ENCODE results near the gene NXT2. TPM values are rescaled to one million over a fixed set of nuclear protein-coding genes. Genes with fewer than 3 reads are reported as not detected.
A peak's percentile ranks its signal among the peaks of the same experiment; 100 is the strongest.
"Not testable (repeated sequence)": the region's sequence is repeated elsewhere in the genome, so short reads cannot be mapped to it uniquely, and the experiment has no call there.

Gene NXT2
- 22.9 and 30.5 TPM in 2 replicates for total RNA-seq (2014; rRNA removed; shearing (Covaris generic))

DNA sequence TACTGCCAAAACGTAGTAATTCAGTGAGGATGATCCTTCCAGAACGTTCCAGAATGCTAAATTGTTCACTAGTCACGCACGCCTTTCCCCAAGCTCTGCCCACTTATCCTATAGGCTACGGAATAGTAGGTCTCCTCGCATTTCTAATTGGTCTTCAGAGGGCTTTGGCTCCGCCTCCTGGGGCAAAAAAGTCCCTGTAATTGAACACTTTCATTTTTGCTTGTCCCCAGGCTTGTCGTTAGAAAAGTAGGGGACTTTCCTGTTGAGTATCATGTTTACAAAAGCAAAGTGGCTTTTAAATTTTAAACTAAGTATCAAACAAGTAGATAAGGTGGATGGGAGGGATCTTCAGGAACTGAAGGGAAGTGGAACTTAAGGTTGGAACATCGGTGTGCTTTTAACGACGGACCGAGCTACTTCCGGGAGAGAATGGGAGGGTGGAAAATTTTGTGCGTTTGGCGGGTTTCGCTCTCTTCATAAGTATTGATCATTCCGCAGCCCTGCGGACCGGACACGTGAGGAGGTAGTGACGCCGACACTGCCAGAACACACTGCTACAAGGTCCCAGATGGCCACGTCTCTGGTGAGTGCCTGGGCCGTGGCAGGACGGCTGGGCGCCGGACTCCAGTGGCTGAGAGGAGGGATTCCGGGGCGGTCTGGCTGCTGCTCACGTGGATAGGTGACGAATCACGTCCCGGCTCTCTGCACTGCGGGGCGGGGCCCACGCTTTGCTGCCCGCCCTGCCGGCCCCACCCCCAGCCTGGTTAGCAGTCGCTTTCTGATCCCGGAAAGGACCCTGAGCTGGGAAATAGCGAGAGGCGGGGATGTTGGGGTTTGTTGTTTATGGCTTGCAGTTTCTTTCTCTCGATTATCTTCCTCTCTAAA lies at the start of gene NXT2:
NXT2 (plus strand) TSS at position 406 of the 885 bp plus-strand sequence; CDS start at position 569, 163 bp downstream.
- peak; percentile 92 for DNase-seq (ENCODE audit: low read depth)

DNA sequence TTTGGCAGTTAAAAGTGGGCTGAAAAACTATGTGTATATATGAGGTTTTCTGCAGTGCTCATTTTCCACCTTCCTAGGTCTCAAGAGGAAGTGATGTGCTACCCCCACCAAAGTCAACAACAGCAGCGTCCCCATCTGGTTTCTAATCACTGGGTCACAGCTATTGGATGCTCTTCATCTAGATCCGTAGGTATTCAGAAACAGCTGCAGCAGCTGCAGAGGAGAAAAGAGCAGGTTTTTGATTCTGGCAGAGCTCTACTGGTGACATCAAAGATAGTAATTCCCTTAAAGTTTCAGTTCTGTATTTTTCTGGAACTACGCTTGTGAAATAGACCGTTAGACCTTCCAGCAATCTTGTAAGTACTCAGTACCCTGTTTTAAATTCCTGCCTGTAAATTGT lies 49.0 kb upstream of the NXT2 start:
- DNase-seq (ENCODE audit: low read depth) = no peak

DNA sequence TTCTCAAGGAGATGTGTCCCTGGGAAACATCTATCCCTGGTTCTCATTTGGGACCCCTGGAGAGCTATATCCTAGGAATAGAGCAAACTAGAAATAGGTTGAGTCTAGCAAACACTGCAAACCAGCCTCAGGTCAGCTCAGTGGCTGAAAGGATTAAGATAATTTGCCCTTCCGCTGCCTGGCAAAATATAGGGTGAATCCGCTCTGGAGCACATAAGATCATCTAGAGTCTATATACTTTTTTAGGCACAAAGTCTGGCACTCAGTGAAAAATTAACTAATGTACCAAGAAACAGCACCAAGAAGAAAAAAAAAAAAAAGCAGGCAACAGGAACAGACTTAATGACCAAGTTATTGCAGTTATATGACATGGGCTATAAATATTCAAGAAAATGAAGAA lies 47.5 kb upstream of the NXT2 start:
- DNase-seq (ENCODE audit: low read depth) = no peak

DNA sequence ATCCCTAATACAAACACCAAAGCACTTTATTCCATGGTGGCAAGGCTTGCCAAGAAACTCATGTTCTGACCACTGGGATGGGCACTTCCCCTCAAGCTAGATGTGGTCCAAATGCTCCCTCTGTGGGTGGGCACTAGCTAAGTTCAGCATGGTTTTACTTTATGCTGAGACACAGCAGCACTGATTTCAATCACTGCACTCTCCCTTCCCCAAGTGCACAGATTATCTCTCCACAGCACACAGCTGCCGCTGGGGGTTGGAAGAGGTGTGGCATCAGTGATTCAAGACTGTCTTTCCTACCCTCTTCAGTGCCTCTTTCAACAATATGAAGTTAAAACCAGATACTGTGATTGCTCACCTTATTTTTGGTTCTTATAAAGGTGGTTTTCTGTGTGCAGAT lies 38.2 kb upstream of the NXT2 start:
- DNase-seq (ENCODE audit: low read depth) = no peak

DNA sequence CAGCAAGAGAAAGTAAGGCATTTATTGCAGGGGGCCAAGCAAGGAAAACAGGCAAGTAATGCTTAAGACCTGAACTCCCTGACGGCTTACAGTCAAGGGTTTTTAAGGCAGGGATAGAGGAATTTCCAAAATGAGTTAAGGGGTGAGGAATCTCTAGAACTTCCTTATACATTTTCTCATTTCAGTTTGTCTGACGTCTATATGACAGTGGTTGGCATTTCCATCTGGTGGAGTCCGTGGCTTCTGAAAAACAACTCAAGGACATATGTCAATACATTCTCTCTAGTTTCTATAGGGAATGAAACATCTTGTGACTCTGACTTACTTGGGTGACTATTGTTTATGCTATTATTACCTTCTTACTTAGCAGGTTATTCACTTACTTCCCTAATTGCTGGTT lies 35.5 kb upstream of the NXT2 start:
- DNase-seq (ENCODE audit: low read depth) = no peak

DNA sequence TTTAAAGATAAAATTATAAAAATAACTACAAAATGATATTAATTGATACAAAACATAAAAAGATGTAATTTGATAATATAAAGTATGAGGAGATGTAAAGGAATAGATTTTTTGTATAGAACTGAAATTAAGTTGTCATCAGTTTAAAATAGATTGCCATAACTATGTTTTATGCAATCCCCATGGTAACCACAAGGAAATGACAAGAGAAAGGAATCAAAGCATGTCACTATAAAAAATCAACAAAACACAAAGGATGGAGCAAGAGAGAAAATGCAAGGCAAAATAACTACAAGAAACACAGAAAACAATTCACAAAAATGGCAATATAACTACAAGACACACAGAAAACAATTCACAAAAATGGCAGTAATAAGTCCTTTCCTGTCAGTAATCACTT lies 27.7 kb upstream of the NXT2 start:
- no peak for DNase-seq (ENCODE audit: low read depth)

DNA sequence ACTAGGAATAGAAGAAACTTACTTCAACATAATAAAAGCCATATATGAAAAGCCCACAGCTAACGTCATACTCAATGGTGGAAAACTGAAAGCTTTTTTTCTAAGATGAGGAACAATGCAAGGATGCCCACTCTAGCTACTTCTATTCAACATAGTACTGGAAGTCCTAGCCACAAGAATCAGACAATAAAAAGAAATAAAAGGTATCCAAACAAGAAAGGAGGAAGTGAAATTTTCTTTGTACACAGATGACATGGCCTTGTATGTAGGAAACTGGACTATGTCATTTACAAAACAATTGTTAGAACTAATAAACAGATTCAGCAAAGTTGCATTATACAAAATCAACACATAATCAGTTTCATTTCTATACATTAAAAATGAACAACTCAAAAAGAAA lies 25.5 kb upstream of the NXT2 start:
- no peak for DNase-seq (ENCODE audit: low read depth)

DNA sequence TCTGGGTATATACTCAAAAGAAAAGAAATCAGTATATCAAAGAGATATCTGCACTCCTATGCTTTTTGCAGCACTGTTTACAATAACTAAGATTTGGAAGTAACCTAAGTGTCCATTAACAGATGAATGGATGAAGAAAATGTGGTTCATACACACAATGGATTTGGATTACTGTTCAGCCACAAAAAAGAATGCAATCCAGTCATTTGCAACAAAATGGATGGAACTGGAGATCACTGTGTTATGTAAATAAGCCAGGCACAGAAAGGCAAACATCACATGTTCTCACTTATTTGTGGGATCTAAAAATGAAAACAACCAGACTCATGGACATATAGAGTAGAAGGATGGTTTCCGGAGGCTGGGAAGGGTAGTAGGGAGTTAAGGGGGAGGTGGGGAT lies 17.6 kb upstream of the NXT2 start:
- no peak for DNase-seq (ENCODE audit: low read depth)

DNA sequence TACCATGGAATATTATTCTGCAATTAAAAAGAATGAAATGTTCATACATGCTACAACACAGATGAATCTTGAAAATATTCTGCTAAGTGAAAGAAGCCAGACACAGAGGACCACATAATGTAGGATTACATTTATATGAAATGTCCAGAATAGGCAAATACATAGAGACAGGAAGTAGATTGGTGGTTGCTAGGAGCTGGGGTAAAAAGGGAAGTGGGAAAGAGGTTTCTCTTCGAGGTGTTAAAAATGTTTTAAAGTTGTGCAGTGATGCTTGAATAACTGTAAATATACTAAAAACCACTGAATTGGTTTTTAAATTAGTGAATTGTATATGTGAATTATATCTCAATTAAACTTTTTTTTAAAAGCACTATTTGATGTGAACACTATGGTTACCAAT lies 3.6 kb upstream of the NXT2 start:
- DNase-seq (ENCODE audit: low read depth) = no peak

DNA sequence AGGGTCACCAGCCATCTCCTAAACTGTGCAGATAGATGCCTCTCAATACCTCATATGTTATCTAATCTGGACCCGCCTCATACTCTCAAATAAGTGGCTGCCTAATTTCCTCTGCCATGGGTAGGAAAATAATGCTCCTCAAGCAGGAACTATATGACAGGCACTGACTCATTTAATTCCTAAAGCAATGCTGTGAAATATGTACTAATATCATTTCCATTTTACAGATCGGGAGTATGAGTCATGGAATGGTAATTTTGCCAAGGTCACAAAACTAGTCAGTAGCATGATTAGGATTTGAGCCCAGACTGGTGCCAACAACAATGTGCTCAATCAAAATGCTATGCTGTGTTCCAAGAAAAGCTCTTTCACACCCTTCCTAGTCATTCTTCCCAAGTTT lies 3.0 kb upstream of the NXT2 start:
- peak; percentile 14 for DNase-seq (ENCODE audit: low read depth)

DNA sequence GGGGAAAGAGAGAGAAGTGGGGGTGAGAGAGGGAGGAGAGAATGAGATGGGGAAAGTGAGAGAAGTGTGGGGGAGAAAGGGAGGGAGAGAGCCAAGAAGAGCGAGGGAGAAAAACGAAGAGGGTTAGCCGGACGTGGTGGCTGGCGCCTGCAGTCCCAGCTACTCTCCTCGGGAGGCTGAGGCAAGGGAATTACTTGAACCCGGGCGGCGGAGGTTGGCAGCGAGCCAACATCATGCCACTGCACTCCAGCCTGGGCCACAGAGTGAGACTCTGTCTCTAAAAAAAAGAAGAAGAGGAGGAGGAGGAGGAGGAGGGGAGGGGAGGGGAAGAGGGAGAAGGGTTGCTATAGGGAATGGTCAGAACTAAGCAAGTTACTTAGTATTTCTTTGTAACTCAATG lies 1.7 kb upstream of the NXT2 start:
- DNase-seq (ENCODE audit: low read depth) = no peak

DNA sequence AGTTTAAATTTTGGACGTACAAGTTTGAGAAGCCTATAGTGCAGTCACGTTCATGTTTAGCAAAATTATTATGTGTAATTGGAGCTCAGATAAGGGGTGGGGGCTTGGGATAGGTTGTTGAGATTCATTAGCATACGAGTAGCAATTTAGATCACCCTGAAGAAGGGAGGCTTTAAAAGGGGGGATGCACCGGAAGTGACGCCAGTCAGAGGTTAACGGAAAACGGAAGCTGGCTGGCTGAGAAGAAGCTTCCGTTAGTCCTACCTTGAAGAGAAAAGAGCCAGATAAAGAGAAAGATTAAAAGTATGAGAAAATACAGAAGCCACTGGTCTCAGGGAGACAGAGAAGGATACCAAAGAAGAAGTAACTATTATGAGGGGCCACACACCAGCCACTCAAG lies 1.1 kb upstream of the NXT2 start:
- no peak for DNase-seq (ENCODE audit: low read depth)

DNA sequence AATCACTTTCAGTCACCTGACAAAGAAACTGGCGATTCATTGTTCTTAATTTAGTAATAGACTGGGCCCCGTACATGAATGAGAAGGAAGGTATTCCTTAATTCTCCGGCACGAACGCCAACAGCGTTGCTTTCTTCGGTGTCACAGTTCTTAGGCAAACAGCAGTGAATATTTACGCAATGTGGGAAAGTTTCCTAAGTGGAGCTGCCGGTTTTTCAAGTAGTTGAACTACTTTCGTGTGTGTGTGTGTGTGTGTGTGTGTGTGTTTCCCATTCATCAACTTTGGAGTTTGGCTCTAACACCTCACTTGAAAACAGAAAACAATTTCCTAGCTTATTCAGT lies 651 bp downstream of the NXT2 start:
- peak; percentile 60 for DNase-seq (ENCODE audit: low read depth)

DNA sequence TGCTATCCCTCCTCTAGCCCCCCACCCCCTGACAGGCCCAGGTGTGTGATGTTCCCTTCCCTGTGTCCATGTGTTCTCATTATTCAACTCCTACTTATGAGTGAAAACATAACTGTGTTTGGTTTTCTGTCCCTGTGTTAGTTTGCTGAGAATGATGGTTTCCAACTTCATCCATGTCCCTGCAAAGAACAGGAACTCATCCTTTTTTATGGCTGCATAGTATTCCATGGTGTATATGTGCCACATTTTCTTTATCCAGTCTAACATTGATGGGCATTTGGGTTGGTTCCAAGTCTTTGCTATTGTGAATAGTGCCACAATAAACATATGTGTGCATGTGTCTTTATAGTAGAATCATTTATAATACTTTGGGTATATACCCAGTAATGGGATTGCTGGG lies 2.4 kb downstream of the NXT2 start:
- DNase-seq (ENCODE audit: low read depth) = not testable (repeated sequence)

DNA sequence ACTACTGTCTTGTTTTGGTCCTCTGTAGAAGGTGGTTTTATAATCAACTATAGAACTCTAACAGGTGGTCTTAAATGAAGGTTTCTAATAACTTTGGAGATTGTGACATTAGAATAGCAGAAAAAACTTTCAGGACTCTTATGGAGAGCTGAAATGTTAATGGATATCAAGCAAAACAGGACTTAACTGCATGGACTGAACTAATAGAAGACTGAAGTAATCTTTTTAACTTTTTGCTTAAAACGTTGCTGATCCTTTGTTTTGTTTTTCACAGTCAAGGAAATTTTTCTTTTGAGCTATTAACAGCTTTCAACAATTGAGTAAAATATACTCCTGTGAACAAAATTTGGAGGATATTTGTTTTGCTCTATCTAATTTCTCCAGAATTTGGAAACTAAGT lies 17.2 kb downstream of the NXT2 start:
- no peak for DNase-seq (ENCODE audit: low read depth)

DNA sequence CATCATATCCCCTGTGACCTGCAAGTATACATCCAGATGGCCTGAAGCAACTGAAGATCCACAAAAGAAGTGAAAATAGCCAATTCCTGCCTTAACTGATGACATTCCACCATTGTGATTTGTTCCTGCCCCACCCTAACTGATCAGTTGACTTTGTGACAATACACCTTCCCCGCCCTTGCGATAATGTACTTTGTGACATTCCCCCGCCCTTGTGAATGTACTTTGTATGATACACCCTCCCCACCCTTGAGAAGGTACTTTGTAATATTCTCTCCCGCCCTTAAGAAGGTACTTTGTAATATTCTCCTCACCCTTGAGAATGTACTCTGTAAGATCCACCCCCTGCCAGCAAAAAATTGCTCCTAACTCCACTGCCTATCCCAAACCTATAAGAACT lies 39.4 kb downstream of the NXT2 start:
- not testable (repeated sequence) for DNase-seq (ENCODE audit: low read depth)

DNA sequence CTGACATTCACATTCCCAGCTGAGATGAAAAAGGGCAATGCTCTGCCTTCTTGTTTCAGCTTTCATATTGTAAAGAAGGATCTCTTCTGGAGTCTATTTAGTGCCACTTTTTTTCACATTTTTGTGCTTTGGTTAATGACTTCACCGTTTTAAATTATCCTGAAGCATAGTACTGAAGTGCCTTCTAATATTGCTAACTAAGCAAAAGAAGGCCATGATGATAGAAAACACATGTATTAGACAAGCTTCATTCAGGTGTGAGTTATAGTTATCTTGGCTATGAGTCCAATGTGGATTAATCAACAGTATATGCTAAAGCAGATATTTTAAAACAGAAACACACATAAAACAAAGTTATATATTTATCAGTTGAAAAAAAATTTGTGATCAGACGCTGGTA lies 40.4 kb downstream of the NXT2 start:
- DNase-seq (ENCODE audit: low read depth) = no peak

DNA sequence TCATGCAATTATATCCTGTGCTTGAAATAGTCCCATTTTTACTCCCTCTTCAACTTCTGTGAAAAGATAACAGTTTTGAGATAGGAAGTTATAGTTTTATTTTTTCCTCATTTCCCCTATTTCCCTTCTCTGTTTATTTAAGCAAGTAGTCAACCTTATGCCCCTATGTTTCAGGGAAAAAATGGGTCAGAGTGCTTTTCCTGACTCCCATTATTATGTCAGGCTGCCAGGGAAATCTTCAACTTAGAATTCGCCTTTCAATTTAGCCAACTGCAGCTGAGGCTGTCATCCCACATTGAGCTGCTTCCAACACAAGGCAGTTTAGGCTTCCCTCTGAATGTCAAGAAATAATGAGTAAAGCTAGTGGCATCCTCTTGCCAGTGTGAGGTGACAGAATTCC lies 42.3 kb downstream of the NXT2 start:
- DNase-seq (ENCODE audit: low read depth) = no peak

DNA sequence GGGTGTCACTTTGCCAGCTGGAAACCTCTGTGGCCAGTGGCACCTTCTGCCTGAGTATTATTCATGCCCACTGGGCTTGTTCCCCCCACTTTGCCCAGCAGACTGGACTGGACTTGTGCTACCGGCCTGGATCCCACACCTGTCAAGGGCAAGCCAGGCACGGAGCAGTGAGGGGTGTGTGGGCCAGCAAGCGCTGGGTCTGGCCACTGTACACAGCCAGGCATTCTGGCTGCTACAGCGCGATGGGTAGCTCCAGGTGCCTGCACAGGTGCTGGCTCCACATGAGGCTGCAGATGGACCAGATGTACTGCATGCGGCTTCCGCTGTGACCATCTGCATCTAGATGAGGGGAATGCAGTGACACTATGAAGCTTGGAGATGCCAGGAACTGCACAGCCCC lies 48.8 kb downstream of the NXT2 start:
- no peak for DNase-seq (ENCODE audit: low read depth)

DNA sequence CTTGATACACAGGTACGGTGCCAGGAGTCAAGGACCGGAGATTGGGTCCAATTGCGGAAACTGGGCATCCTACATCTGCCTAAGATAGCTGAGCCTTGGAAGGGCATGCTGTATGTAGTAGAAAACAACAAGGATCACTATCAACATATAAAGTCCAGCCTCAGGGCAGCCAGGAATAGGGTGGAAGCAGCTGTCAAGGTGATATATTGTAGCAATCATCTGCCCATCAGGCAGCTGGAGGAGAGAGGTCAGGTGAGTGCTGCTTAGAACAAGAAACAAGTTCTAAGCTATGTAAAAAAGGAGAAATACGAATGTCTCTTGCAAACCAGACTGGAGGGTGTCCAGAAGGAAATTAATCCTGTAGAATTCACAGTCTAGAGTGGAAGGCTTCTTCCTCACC lies 53.5 kb downstream of the NXT2 start:
- DNase-seq (ENCODE audit: low read depth) = no peak

All from M059J (cell line).